ENCODE measurements around the gene MYEOV. TPM values are rescaled to one million over a fixed set of nuclear protein-coding genes. Genes with fewer than 3 reads are reported as not detected.

MYEOV gene
- total and polyA plus RNA-seq, 2 of the 8 experiments (the other 6 are each of a cell fraction or from before 2014, with no cell fraction given): 0.44 to 0.67 TPM

GRCh38 chr11:69343401-69344321 lies 49.7 kb downstream of the MYEOV start:
- Histone ChIP-seq H3K4me1 (replicated peaks in 1 of 4; ENCODE audit: control insufficient read depth in 3 of 4, insufficient read depth in 4 of 4, low read length in 3 of 4) (no peaks in the 10 kb centered on the region; a peak in 2 of 7 replicates), H2AFZ (ENCODE audit: low read length) (no peak overlapping the region), H2BK5ac (ENCODE audit: low read depth, low read length) (no peak overlapping the region), H4K5ac (ENCODE audit: insufficient read length, low read depth, low read length) (no peak overlapping the region), H3K18ac (ENCODE audit: extremely low read depth, low read length) (no peak overlapping the region), H3K9ac (replicated peaks in 1 of 4; ENCODE audit: extremely low read depth in 1 of 4, low read depth in 3 of 4, low read length in 3 of 4) (no peak overlapping the region), H3K36me3 (ENCODE audit: control insufficient read depth in 2 of 4, insufficient read depth in 4 of 4, low read length in 3 of 4) (no peaks in the 10 kb centered on the region), H2AK5ac (ENCODE audit: low read depth, low read length) (no peak overlapping the region), H3K27me3 (replicated peaks in 1 of 4; ENCODE audit: control insufficient read depth in 3 of 4, extremely low read depth in 1 of 4, insufficient read depth in 3 of 4, low read length in 3 of 4) (no peaks in the 10 kb centered on the region; a peak in 1 of 7 replicates), H3K14ac (ENCODE audit: insufficient read length) (no peak overlapping the region), H2BK120ac (replicated peaks; ENCODE audit: low read depth, low read length) (no peak overlapping the region), H3K79me2 (ENCODE audit: control insufficient read depth in 1 of 2, insufficient read depth in 2 of 2, low read length in 2 of 2) (no peaks in the 10 kb centered on the region), H3K27ac (ENCODE audit: low read depth, low read length) (no peak overlapping the region), H3K9me3 (ENCODE audit: insufficient read depth in 2 of 2, low read depth in 1 of 2, low read length in 1 of 2) (peaks cover 10 to 15% of the 10 kb centered on the region in 2 experiments; a peak in 3 of 4 replicates), H4K8ac (ENCODE audit: extremely low read depth, insufficient read depth, low read length) (no peak overlapping the region), H3K23ac (ENCODE audit: insufficient read length) (no peak overlapping the region), H3K4ac (replicated peaks; ENCODE audit: insufficient read length, low read depth, low read length) (no peak overlapping the region), H3K56ac (replicated peaks; ENCODE audit: insufficient read length, low read depth, low read length) (no peak overlapping the region), H2BK15ac (ENCODE audit: low read length) (no peak overlapping the region), H3K23me2 (ENCODE audit: low read depth, low read length) (no peaks in the 10 kb centered on the region), H3K79me1 (ENCODE audit: low read depth, low read length) (no peaks in the 10 kb centered on the region), H2BK12ac (ENCODE audit: low read depth, low read length) (no peak overlapping the region), H4K91ac (replicated peaks; ENCODE audit: insufficient read length, low read length) (no peak overlapping the region), H3K4me3 (ENCODE audit: extremely low read depth in 1 of 4, insufficient read depth in 2 of 4, low read depth in 3 of 4, low read length in 4 of 4) (no peak overlapping the region), H4K20me1 (replicated peaks in 1 of 2; ENCODE audit: control insufficient read depth in 1 of 2, insufficient read depth in 2 of 2, low read length in 2 of 2) (no peaks in the 10 kb centered on the region), H2BK20ac (ENCODE audit: low read length) (no peak overlapping the region), H3K4me2 (ENCODE audit: insufficient read depth in 1 of 2, low read depth in 2 of 2, low read length in 2 of 2) (no peak overlapping the region)
- ChIA-PET CTCF (ENCODE audit: partially characterized antibody) (no interaction called here), POLR2A (ENCODE audit: partially characterized antibody) (no interaction called here)
- whole genome bisulfite sequencing, 2 experiments (ENCODE audit: extremely low coverage in 1 of 2, insufficient coverage in 1 of 2, insufficient read length in 1 of 2, insufficient replicate concordance in 2 of 2, low coverage in 1 of 2, low lambda C conversion rate in 2 of 2, missing lambda C conversion rate in 1 of 2): 93% methylated on average over 13 of the region's 13 CpGs; no CpG with 5 or more reads in 1 of the 2 experiments
- no peak for FAIRE-seq
- DNase-seq (ENCODE audit: low read depth in 1 of 2, low spot score in 2 of 2): no peak
- TF ChIP-seq TAF1 (IDR thresholded peaks at IDR 0.05; ENCODE audit: low read depth, low read length) (no peak), GABPA (IDR thresholded peaks at IDR 0.05; ENCODE audit: borderline replicate concordance, insufficient read depth, low read length) (no peak), CBX8 (IDR thresholded peaks at IDR 0.05; ENCODE audit: borderline replicate concordance, low read depth, low read length) (no peak), HDAC2 (IDR thresholded peaks at IDR 0.05; ENCODE audit: borderline replicate concordance in 1 of 2, low read depth in 2 of 2, low read length in 2 of 2) (no peak), CBX5 (IDR thresholded peaks at IDR 0.05; ENCODE audit: low read depth, low read length) (no peak), POLR2AphosphoS5 (IDR thresholded peaks at IDR 0.05; ENCODE audit: low read depth, low read length) (no peak), CHD1 (IDR thresholded peaks at IDR 0.05; ENCODE audit: low read depth, low read length) (no peak), KDM4A (IDR thresholded peaks at IDR 0.05; ENCODE audit: low read depth, low read length, severe bottlenecking) (no peak), BCL11A (IDR thresholded peaks at IDR 0.05; ENCODE audit: low read depth in 2 of 2, low read length in 2 of 2) (no peak), RBBP5 (IDR thresholded peaks at IDR 0.05; ENCODE audit: borderline replicate concordance, low read depth, low read length) (no peak), NRF1 (IDR thresholded peaks at IDR 0.05; ENCODE audit: low read depth, low read length) (no peak), SIRT6 (IDR thresholded peaks at IDR 0.05; ENCODE audit: low read length) (no peak), YY1 (IDR thresholded peaks at IDR 0.05; ENCODE audit: low read depth, low read length) (no peak)

Measured in H1 (cell line).